Measurements from ENCODE around the gene EFCAB6. TPM values are rescaled to one million over a fixed set of nuclear protein-coding genes. Genes with fewer than 3 reads are reported as not detected.

Gene EFCAB6
- total and polyA plus RNA-seq, 2 donors (not counting 3 experiments of a cell fraction or from before 2014, with no cell fraction given), result 0.07 to 0.31 TPM

DNA sequence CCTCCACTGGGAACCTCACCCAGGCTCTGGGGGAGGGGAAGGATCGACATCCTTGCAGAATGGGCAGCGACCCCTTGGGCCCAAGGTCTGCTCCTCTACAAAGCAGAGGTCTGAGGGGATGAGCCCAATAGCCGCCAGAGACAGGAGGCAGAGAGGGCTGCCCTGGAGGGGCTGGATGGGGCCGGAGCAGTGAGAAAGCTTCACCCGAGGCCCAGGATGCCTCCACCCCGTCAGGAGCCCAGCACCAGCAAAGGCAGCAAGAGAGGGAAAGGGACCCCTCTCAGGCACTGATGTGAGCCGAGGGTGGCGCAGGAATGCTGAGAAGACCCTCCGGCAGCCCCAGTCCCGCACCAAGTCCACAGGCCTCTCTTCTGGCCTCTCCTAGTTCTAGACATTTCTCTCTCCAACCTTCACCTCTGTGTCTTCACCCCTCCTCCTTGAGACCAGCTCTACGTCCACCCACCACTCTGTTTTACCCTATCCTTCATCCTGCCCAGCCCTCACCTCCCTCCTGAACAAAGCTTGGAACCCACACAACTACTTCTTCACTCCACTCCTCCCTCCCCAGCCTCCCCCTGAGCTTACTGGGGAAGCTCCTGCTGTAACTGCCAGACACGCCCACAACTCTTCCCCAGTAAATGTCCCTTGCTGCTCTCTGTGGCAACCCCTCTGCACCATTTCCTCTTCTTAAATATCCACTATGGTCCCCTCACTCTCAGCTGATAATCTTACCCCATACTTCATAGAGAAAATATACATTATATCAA is 268.4 kb downstream of the EFCAB6 start:
- Histone ChIP-seq H4K20me1 (replicated peaks; ENCODE audit: control insufficient read depth, extremely low read depth, insufficient read depth, low read length) (no peaks in the 10 kb centered on the region), H3K9me1 (replicated peaks; ENCODE audit: control insufficient read depth, extremely low read depth, insufficient read depth, low read length) (no peaks in the 10 kb centered on the region), H3K9me3 (replicated peaks; ENCODE audit: control insufficient read depth, insufficient read depth, low read length) (no peaks in the 10 kb centered on the region), H3K4me3 (replicated peaks in 1 of 3; ENCODE audit: insufficient read depth in 1 of 3, low read depth in 1 of 3, low read length in 3 of 3) (no peak overlapping the region), H3K27ac (ENCODE audit: insufficient read depth, low read depth, low read length) (no peak overlapping the region), H3K36me3 (ENCODE audit: control insufficient read depth in 2 of 2, extremely low read depth in 1 of 2, insufficient read depth in 2 of 2, low read length in 2 of 2) (no peaks in the 10 kb centered on the region), H3K9ac (replicated peaks; ENCODE audit: extremely low read depth, insufficient read depth, low read length) (no peak overlapping the region), H3K27me3 (ENCODE audit: control insufficient read depth in 2 of 2, insufficient read depth in 2 of 2, low read length in 2 of 2) (no peaks in the 10 kb centered on the region), H3K4me1 (ENCODE audit: control insufficient read depth, extremely low read depth, insufficient read depth, low read length) (no peaks in the 10 kb centered on the region), H3K4me2 (ENCODE audit: insufficient read depth, low read length) (no peak overlapping the region), H2AFZ (ENCODE audit: low read depth, low read length) (no peak overlapping the region), H3K79me2 (ENCODE audit: control insufficient read depth, insufficient read depth, low read length) (no peaks in the 10 kb centered on the region)
- no TSS peak for BruUV-seq (replicated peaks)
- dilution Hi-C loops (cut with MboI; ENCODE audit: extremely low pct_ligation_motif_present, low sequenced_read_pairs), result no loop called here
- ChIA-PET CTCF (no interaction called here), POLR2A (no interaction called here)
- intact Hi-C loops (cut with micrococcal nuclease), result no loop called here
- TF ChIP-seq MYC (IDR thresholded peaks at IDR 0.05; ENCODE audit: low read depth, low read length) (no peak), EZH2 (IDR thresholded peaks at IDR 0.05; ENCODE audit: borderline replicate concordance, low read depth, low read length, severe bottlenecking) (no peak), JUN (IDR thresholded peaks at IDR 0.05; ENCODE audit: borderline replicate concordance, insufficient read depth, insufficient read length, low read depth) (no peak), POLR2AphosphoS5 (IDR thresholded peaks at IDR 0.05; ENCODE audit: insufficient read depth, low read depth, low read length) (no peak), POLR2A (IDR thresholded peaks at IDR 0.05; ENCODE audit: low read depth, low read length) (no peak), GATA2 (IDR thresholded peaks at IDR 0.05; ENCODE audit: insufficient read depth, insufficient read length, low read depth, low read length) (no peak), FOS (IDR thresholded peaks at IDR 0.05; ENCODE audit: borderline replicate concordance, insufficient read depth, low read length) (no peak)
- TF ChIP-seq, protein P1, sequence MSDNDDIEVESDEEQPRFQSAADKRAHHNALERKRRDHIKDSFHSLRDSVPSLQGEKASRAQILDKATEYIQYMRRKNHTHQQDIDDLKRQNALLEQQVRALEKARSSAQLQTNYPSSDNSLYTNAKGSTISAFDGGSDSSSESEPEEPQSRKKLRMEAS (IDR thresholded peaks at IDR 0.05; ENCODE audit: insufficient read depth, insufficient read length), result no peak
- TF ChIP-seq, protein P2, sequence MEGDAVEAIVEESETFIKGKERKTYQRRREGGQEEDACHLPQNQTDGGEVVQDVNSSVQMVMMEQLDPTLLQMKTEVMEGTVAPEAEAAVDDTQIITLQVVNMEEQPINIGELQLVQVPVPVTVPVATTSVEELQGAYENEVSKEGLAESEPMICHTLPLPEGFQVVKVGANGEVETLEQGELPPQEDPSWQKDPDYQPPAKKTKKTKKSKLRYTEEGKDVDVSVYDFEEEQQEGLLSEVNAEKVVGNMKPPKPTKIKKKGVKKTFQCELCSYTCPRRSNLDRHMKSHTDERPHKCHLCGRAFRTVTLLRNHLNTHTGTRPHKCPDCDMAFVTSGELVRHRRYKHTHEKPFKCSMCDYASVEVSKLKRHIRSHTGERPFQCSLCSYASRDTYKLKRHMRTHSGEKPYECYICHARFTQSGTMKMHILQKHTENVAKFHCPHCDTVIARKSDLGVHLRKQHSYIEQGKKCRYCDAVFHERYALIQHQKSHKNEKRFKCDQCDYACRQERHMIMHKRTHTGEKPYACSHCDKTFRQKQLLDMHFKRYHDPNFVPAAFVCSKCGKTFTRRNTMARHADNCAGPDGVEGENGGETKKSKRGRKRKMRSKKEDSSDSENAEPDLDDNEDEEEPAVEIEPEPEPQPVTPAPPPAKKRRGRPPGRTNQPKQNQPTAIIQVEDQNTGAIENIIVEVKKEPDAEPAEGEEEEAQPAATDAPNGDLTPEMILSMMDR (IDR thresholded peaks at IDR 0.05; ENCODE audit: extremely low read depth in 1 of 2, insufficient read depth in 1 of 2, low read depth in 1 of 2, low read length in 2 of 2), result no peak
- DNase-seq (ENCODE audit: low read depth, low spot score) (no peak), FAIRE-seq (no peak)

Measured in endothelial cell of umbilical vein (primary cell).